CD14-positive monocyte (primary cell): ENCODE measurements around the gene IPO9. TPM values are rescaled to one million over a fixed set of nuclear protein-coding genes. Genes with fewer than 3 reads are reported as not detected.
A peak's percentile ranks its signal among the peaks of the same experiment; 100 is the strongest.

Source experiments
- DNase-seq, 3 donors: peaks; one replicate each; pipeline ENCODE4 v3.0.0-alpha.2; 2011 to 2022
- H2AFZ ChIP-seq: 2 replicates; pipeline ENCODE4 v1.6.0; 2012; ENCODE audit warnings: mild to moderate bottlenecking, low read depth, low read length, inconsistent platforms; ENCODE audit not compliant: insufficient read depth, poor library complexity, severe bottlenecking
- H3K27ac ChIP-seq, 2 donors: 1 replicate in 1 of 2; 2 replicates in 1 of 2; pipeline ENCODE4 v1.5.1; 2012 to 2013; ENCODE audit warnings: low read length in 2 of 2, control low read depth in 1 of 2, inconsistent platforms in 1 of 2, low read depth in 1 of 2, mild to moderate bottlenecking in 1 of 2
- H3K27me3 ChIP-seq, 2 donors: one replicate each; pipeline versions ENCODE4 v1.6.0 to v1.6.1; 2011 to 2013; ENCODE audit warnings: low read length in 2 of 2; ENCODE audit not compliant: control insufficient read depth in 2 of 2, insufficient read depth in 2 of 2
- H3K36me3 ChIP-seq, 2 donors: replicated peaks in 1 of 2; 1 replicate in 1 of 2; 2 replicates in 1 of 2; pipeline versions ENCODE4 v1.5.1 to v1.6.1; 2012 to 2013; ENCODE audit warnings: low read length in 2 of 2, control low read depth in 1 of 2, inconsistent platforms in 1 of 2, mild to moderate bottlenecking in 1 of 2; ENCODE audit not compliant: insufficient read depth in 2 of 2, control insufficient read depth in 1 of 2
- H3K4me1 ChIP-seq, 2 donors: 1 replicate in 1 of 2; 2 replicates in 1 of 2; pipeline versions ENCODE4 v1.5.1 to v1.6.1; 2012 to 2013; ENCODE audit warnings: low read length in 2 of 2, control low read depth in 1 of 2, inconsistent platforms in 1 of 2, mild to moderate bottlenecking in 1 of 2, moderate library complexity in 1 of 2; ENCODE audit not compliant: insufficient read depth in 2 of 2, control insufficient read depth in 1 of 2
- H3K4me2 ChIP-seq: replicated peaks from 2 replicates; pipeline ENCODE3; 2012; ENCODE audit warnings: low read length, moderate library complexity, mild to moderate bottlenecking; ENCODE audit not compliant: poor library complexity, severe bottlenecking; ENCODE audit errors: extremely low read depth
- H3K4me3 ChIP-seq, 3 experiments: fragments of 200-600 bp in 1 of 3; sonication (generic) in 1 of 3; replicated peaks in 1 of 3; 1 replicate in 2 of 3; 2 replicates in 1 of 3; pipeline ENCODE4 v1.5.1; 2011 to 2013; ENCODE audit warnings: low read length in 3 of 3, mild to moderate bottlenecking in 3 of 3, control low read depth in 2 of 3, low read depth in 2 of 3, inconsistent platforms in 1 of 3, moderate library complexity in 1 of 3
- H3K79me2 ChIP-seq: 2 replicates; pipeline ENCODE4 v1.6.0; 2012; ENCODE audit warnings: mild to moderate bottlenecking, control low read depth, inconsistent platforms, low read length, moderate library complexity; ENCODE audit not compliant: insufficient read depth
- H3K9ac ChIP-seq: 2 replicates; pipeline ENCODE4 v1.6.0; 2017; ENCODE audit warnings: low read length, mild to moderate bottlenecking; ENCODE audit not compliant: insufficient read depth, poor library complexity, severe bottlenecking
- H3K9me3 ChIP-seq, 2 donors: replicated peaks in 1 of 2; 1 replicate in 1 of 2; 2 replicates in 1 of 2; pipeline versions ENCODE4 v1.5.1 to v1.6.1; 2012 to 2013; ENCODE audit warnings: low read length in 2 of 2, control low read depth in 1 of 2; ENCODE audit not compliant: control insufficient read depth in 1 of 2, insufficient read depth in 1 of 2
- H4K20me1 ChIP-seq: 2 replicates; pipeline ENCODE4 v1.6.0; 2012; ENCODE audit warnings: mild to moderate bottlenecking, low read length, control low read depth, moderate library complexity; ENCODE audit not compliant: insufficient read depth
- H3K27ac Mint-ChIP-seq, 7 donors: one replicate each; pipeline ENCODE4 v1.8.0; 2020; ENCODE audit warnings: mild to moderate bottlenecking in 7 of 7, mixed read lengths in 7 of 7, moderate library complexity in 6 of 7, inconsistent platforms in 2 of 7
- H3K27me3 Mint-ChIP-seq, 3 donors: one replicate each; pipeline ENCODE4 v1.8.0; 2021 to 2022; ENCODE audit warnings: low read depth in 3 of 3, mild to moderate bottlenecking in 3 of 3, mixed read lengths in 3 of 3, moderate library complexity in 3 of 3, inconsistent platforms in 1 of 3
- H3K36me3 Mint-ChIP-seq, 2 donors: one replicate each; pipeline ENCODE4 v1.8.0; 2020; ENCODE audit warnings: mixed read lengths in 2 of 2, inconsistent platforms in 1 of 2, mild to moderate bottlenecking in 1 of 2
- H3K4me1 Mint-ChIP-seq: one replicate; pipeline ENCODE4 v1.8.0; 2020; ENCODE audit warnings: mild to moderate bottlenecking, mixed read lengths
- H3K4me3 Mint-ChIP-seq, 2 donors: one replicate each; pipeline ENCODE4 v1.8.0; 2020; ENCODE audit warnings: mild to moderate bottlenecking in 2 of 2, mixed read lengths in 2 of 2, moderate library complexity in 1 of 2
- H3K9me3 Mint-ChIP-seq, 7 donors: one replicate each; pipeline ENCODE4 v1.8.0; 2020 to 2022; ENCODE audit warnings: mixed read lengths in 7 of 7, mild to moderate bottlenecking in 6 of 7, moderate library complexity in 6 of 7, inconsistent platforms in 2 of 7
- WGBS: methylation state at CpG from one replicate; pipeline ENCODE4 v1.1.5; 2013; ENCODE audit warnings: missing lambda C conversion rate; ENCODE audit not compliant: insufficient coverage; 5-methylcytosine and 5-hydroxymethylcytosine counted together
- intact Hi-C, 2 donors: fragments of 100-400 bp; cut with micrococcal nuclease; formaldehyde crosslinking; loops; one replicate each; pipeline versions ENCODE4 v1.15.0 to v1.15.1; 2023
- polyA plus RNA-seq, 3 donors: library from polyadenylated mRNA; depleted of rRNA in 1 of 3; unstranded in 2 of 3; stranded (reverse) in 1 of 3; fragments of 300-500 nt in 2 of 3; fragments of >200 nt in 1 of 3; fragmentation: Illumina TruSeq in 2 of 3; gene quantifications; 1 replicate in 2 of 3; 2 replicates in 1 of 3; pipeline ENCODE4 v1.2.3, GENCODE V29; 2012 to 2021
- TF ChIP-seq, protein P1 (sequence below): fragments of 200-600 bp; IDR thresholded peaks from one replicate; pipeline ENCODE4 v1.8.0; 2022; ENCODE audit warnings: antibody characterized with exemption, mild to moderate bottlenecking

Gene IPO9
- polyA plus RNA-seq, 3 donors, result 11.3 to 12.6 (median 12.0) TPM

DNA sequence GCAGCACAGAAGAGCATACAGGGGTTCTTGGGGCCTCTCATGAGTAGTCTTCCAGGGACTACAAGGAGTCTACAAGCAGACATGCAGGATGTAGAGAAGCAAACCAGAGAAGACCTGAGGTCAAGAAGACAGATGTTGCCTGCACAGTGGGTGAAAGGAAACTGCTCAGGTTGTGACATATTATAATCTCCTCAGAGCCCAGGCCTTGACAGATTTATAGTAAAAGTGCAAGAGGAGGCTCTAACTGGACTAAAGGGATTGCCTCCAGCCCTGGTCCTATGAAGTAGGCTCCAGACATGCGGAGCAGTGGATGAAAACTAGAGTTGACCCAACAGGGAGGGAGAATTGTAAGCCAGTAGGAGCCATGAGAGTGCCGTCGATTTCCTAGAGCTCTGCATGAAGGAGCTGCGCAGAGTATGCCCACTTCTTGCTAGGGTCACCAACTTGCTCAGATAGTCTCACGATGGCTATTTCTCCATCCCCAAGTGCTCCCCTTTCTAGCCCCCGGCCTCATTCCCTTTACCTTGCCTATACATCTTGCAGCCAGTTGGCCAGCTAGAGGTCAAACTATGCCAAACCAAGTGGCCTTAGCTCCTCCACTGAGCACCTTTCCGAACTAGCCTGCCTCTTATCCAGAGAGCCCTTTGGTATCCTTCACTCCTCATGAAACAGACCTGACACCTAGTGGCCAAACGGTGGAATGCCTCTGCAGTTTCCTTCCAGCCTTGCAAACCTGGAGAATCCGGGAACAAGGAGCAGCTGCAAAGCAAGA, 36.2 kb upstream of the IPO9 start:
- Histone ChIP-seq H3K79me2 (no peaks in the 10 kb centered on the region), H2AFZ (peak overlapping the region; percentile 64), H3K9me3 (no peaks in the 10 kb centered on the region), H3K27ac (no peak overlapping the region), H4K20me1 (no peaks in the 10 kb centered on the region), H3K9ac (no peak overlapping the region), H3K36me3 (no peaks in the 10 kb centered on the region), H3K4me2 (no peak overlapping the region), H3K4me1 (peaks cover 35 to 36% of the 10 kb centered on the region in 2 donors), H3K27me3 (no peaks in the 10 kb centered on the region), H3K4me3 (no peak overlapping the region)
- no peak overlapping the region for H3K4me3 Mint-ChIP-seq
- WGBS, result 78% methylated on average over 5 of the region's 9 CpGs
- peak; percentile 55 to 72 (median 71) for DNase-seq
- H3K27me3 Mint-ChIP-seq, result peaks cover 0 to 4% (median 0%) of the 10 kb centered on the region in 3 donors
- H3K4me1 Mint-ChIP-seq, result peaks cover 40% of the 10 kb centered on the region
- peaks cover 0 to 3% (median 0%) of the 10 kb centered on the region in 7 donors for H3K9me3 Mint-ChIP-seq
- peaks cover 1 to 6% of the 10 kb centered on the region in 2 donors for H3K36me3 Mint-ChIP-seq
- TF ChIP-seq, protein P1, sequence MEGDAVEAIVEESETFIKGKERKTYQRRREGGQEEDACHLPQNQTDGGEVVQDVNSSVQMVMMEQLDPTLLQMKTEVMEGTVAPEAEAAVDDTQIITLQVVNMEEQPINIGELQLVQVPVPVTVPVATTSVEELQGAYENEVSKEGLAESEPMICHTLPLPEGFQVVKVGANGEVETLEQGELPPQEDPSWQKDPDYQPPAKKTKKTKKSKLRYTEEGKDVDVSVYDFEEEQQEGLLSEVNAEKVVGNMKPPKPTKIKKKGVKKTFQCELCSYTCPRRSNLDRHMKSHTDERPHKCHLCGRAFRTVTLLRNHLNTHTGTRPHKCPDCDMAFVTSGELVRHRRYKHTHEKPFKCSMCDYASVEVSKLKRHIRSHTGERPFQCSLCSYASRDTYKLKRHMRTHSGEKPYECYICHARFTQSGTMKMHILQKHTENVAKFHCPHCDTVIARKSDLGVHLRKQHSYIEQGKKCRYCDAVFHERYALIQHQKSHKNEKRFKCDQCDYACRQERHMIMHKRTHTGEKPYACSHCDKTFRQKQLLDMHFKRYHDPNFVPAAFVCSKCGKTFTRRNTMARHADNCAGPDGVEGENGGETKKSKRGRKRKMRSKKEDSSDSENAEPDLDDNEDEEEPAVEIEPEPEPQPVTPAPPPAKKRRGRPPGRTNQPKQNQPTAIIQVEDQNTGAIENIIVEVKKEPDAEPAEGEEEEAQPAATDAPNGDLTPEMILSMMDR, result peak; percentile 98
- intact Hi-C loops, result loop anchor here (1.0 to 5.0 kb wide), 5 partner anchors 83 to 260 kb away; no protein-coding TSS in a partner anchor
- peak overlapping the region in 3 of 7 donors; percentile 24 to 56 (median 47) for H3K27ac Mint-ChIP-seq

DNA sequence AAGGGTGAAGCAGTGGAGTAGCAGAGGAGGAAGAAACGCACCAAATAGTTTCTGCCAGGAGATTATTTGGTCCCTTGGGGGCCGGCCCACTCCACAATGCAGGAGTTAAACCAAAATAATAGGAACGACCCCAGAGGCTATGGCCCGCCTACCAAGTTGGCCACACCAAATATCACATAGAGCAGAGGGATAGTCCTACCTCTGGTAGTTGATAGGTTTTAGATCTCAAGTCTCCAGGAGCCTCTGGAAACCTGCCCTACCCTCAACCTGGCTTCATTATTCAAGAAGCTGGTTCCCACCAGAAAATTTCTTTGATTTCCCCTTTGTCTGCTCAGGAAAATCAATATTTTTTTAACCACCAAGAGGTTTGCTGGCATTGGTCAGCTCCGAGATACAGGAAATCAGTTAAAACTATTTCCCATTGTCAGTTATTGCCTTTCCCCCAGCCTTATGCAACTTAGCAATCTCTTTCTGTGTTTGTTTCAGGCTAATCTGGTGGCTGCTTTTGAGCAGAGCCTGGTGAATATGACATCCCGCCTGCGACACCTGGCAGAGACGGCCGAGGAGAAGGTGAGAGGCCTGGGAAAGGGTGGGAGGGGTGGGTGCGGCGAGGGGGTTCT, 35.5 kb upstream of the IPO9 start:
- Histone ChIP-seq H3K27ac (no peak overlapping the region), H3K9me3 (no peaks in the 10 kb centered on the region), H3K27me3 (no peaks in the 10 kb centered on the region), H3K4me1 (peaks cover 35 to 36% of the 10 kb centered on the region in 2 donors), H2AFZ (no peak overlapping the region), H4K20me1 (no peaks in the 10 kb centered on the region), H3K36me3 (no peaks in the 10 kb centered on the region), H3K79me2 (no peaks in the 10 kb centered on the region), H3K4me3 (no peak overlapping the region), H3K4me2 (no peak overlapping the region), H3K9ac (no peak overlapping the region)
- H3K4me3 Mint-ChIP-seq, result no peak overlapping the region
- peaks cover 0 to 3% (median 0%) of the 10 kb centered on the region in 7 donors for H3K9me3 Mint-ChIP-seq
- peaks cover 0 to 4% (median 0%) of the 10 kb centered on the region in 3 donors for H3K27me3 Mint-ChIP-seq
- intact Hi-C loops, result loop anchor here (1.0 to 5.0 kb wide), 5 partner anchors 84 to 261 kb away; no protein-coding TSS in a partner anchor
- DNase-seq, result no peak
- H3K27ac Mint-ChIP-seq, result no peak overlapping the region
- H3K36me3 Mint-ChIP-seq, result peaks cover 5 to 6% of the 10 kb centered on the region in 2 donors
- 29% methylated on average over 1 of the region's 11 CpGs for WGBS
- TF ChIP-seq, protein P1, result peak; percentile 43
- peaks cover 40% of the 10 kb centered on the region for H3K4me1 Mint-ChIP-seq
